ENCODE results near the gene CALM1. TPM values are rescaled to one million over a fixed set of nuclear protein-coding genes. Genes with fewer than 3 reads are reported as not detected.

The CALM1 gene
- total RNA-seq, 2 donors from 2014 or later: 355 to 493 TPM

- no peaks in the 10 kb centered on the region for H3K4me1 ChIP-seq (ENCODE audit: control insufficient read depth in 1 of 2, low read depth in 2 of 2)
- DNase-seq (ENCODE audit: low spot score) (no peak), ATAC-seq (ENCODE audit: insufficient number of reproducible peaks, low FRiP score, low read depth) (no peak)
- H3K27me3 ChIP-seq (replicated peaks; ENCODE audit: insufficient read depth): no peaks in the 10 kb centered on the region
- no peak overlapping the region for H3K27ac ChIP-seq
- peaks cover 6% of the 10 kb centered on the region for H3K9me3 ChIP-seq
- H3K36me3 ChIP-seq: no peaks in the 10 kb centered on the region
- TF ChIP-seq CTCF (IDR thresholded peaks at IDR 0.05): no peak
- no peak overlapping the region for H3K4me3 ChIP-seq
These were observed 49.6 kb downstream of the CALM1 start for GRCh38 chr14:90446405-90446804.

- no peaks in the 10 kb centered on the region for H3K36me3 ChIP-seq
- no peak overlapping the region for H3K4me3 ChIP-seq
- TF ChIP-seq CTCF (IDR thresholded peaks at IDR 0.05): no peak
- no peaks in the 10 kb centered on the region for H3K4me1 ChIP-seq (ENCODE audit: control insufficient read depth in 1 of 2, low read depth in 2 of 2)
- no peak overlapping the region for H3K27ac ChIP-seq
- H3K27me3 ChIP-seq (replicated peaks; ENCODE audit: insufficient read depth): no peaks in the 10 kb centered on the region
- DNase-seq (ENCODE audit: low spot score) (no peak), ATAC-seq (ENCODE audit: insufficient number of reproducible peaks, low FRiP score, low read depth) (no peak)
- peaks cover 6% of the 10 kb centered on the region for H3K9me3 ChIP-seq
These were observed 51.1 kb downstream of the CALM1 start for GRCh38 chr14:90447720-90448497.

- Histone ChIP-seq H3K36me3 (no peaks in the 10 kb centered on the region), H3K27me3 (replicated peaks; ENCODE audit: insufficient read depth) (no peaks in the 10 kb centered on the region), H3K4me3 (no peak overlapping the region), H3K9me3 (peaks cover 6% of the 10 kb centered on the region), H3K27ac (no peak overlapping the region), H3K4me1 (ENCODE audit: control insufficient read depth in 1 of 2, low read depth in 2 of 2) (peaks cover 0 to 12% of the 10 kb centered on the region in 2 donors)
- DNase-seq (ENCODE audit: low spot score) (no peak), ATAC-seq (ENCODE audit: insufficient number of reproducible peaks, low FRiP score, low read depth) (no peak)
- TF ChIP-seq CTCF (IDR thresholded peaks at IDR 0.05): no peak
These were observed 52.6 kb downstream of the CALM1 start for GRCh38 chr14:90449411-90449810.

- Histone ChIP-seq H3K27me3 (replicated peaks; ENCODE audit: insufficient read depth) (no peaks in the 10 kb centered on the region), H3K4me3 (no peak overlapping the region), H3K9me3 (peaks cover 6% of the 10 kb centered on the region), H3K36me3 (no peaks in the 10 kb centered on the region), H3K27ac (no peak overlapping the region), H3K4me1 (ENCODE audit: control insufficient read depth in 1 of 2, low read depth in 2 of 2) (peaks cover 0 to 12% of the 10 kb centered on the region in 2 donors)
- ATAC-seq (ENCODE audit: insufficient number of reproducible peaks, low FRiP score, low read depth): no peak
- no peak for DNase-seq (ENCODE audit: low spot score)
- no peak for TF ChIP-seq CTCF (IDR thresholded peaks at IDR 0.05)
These were observed 53.3 kb downstream of the CALM1 start for GRCh38 chr14:90450151-90450550.

- H3K4me3 ChIP-seq: no peak overlapping the region
- H3K27ac ChIP-seq: no peak overlapping the region
These were observed 53.8 kb downstream of the CALM1 start for GRCh38 chr14:90450667-90451066.

More at GRCh38 chr14:90450667-90451066, 53.8 kb downstream of the CALM1 start:
- Histone ChIP-seq H3K9me3 (peaks cover 6% of the 10 kb centered on the region), H3K4me1 (ENCODE audit: control insufficient read depth in 1 of 2, low read depth in 2 of 2) (peaks cover 0 to 12% of the 10 kb centered on the region in 2 donors), H3K27me3 (replicated peaks; ENCODE audit: insufficient read depth) (no peaks in the 10 kb centered on the region), H3K36me3 (no peaks in the 10 kb centered on the region)
- ATAC-seq (ENCODE audit: insufficient number of reproducible peaks, low FRiP score, low read depth) (no peak), DNase-seq (ENCODE audit: low spot score) (no peak)
- TF ChIP-seq CTCF (IDR thresholded peaks at IDR 0.05): no peak

All from thoracic aorta (tissue), 2 donors.